ENCODE results near the gene KCNF1.

KCNF1 gene

GRCh38 chr2:10864861-10865636 lies 46.7 kb upstream of the KCNF1 start:
- Histone ChIP-seq H3K9me3 (ENCODE audit: control insufficient read depth, low read length) (no peaks in the 10 kb centered on the region), H3K27ac (no peak overlapping the region), H3K4me1 (no peaks in the 10 kb centered on the region)

GRCh38 chr2:10865841-10866240 lies 45.9 kb upstream of the KCNF1 start:
- Histone ChIP-seq H2AFZ (no peak overlapping the region), H3K27me3 (ENCODE audit: control insufficient read depth, insufficient read depth, low read length) (no peaks in the 10 kb centered on the region), H3K36me3 (ENCODE audit: control insufficient read depth, insufficient read depth, low read length) (no peaks in the 10 kb centered on the region), H3K4me2 (ENCODE audit: low read length) (no peak overlapping the region), H3K4me1 (no peaks in the 10 kb centered on the region), H3K79me2 (no peaks in the 10 kb centered on the region), H3K9ac (no peak overlapping the region), H3K4me3 (ENCODE audit: low read depth, low read length) (no peak overlapping the region), H3K27ac (no peak overlapping the region), H3K9me3 (ENCODE audit: control insufficient read depth, low read length) (no peaks in the 10 kb centered on the region)
- TF ChIP-seq CTCF (IDR thresholded peaks at IDR 0.05): no peak

More at GRCh38 chr2:10864861-10865636, 46.7 kb upstream of the KCNF1 start:
- H3K27me3 ChIP-seq (ENCODE audit: control insufficient read depth, insufficient read depth, low read length): no peaks in the 10 kb centered on the region
- no peak overlapping the region for H3K4me2 ChIP-seq (ENCODE audit: low read length)
- no peak overlapping the region for H3K4me3 ChIP-seq (ENCODE audit: low read depth, low read length)
- TF ChIP-seq CTCF (IDR thresholded peaks at IDR 0.05): no peak
- no peaks in the 10 kb centered on the region for H3K79me2 ChIP-seq
- no peaks in the 10 kb centered on the region for H3K36me3 ChIP-seq (ENCODE audit: control insufficient read depth, insufficient read depth, low read length)
- H2AFZ ChIP-seq: no peak overlapping the region
- no peak overlapping the region for H3K9ac ChIP-seq

- H3K4me1 ChIP-seq: no peaks in the 10 kb centered on the region
- H3K4me3 ChIP-seq (ENCODE audit: low read depth, low read length): no peak overlapping the region
- H3K9me3 ChIP-seq (ENCODE audit: control insufficient read depth, low read length): no peaks in the 10 kb centered on the region
- no peaks in the 10 kb centered on the region for H3K79me2 ChIP-seq
- H2AFZ ChIP-seq: no peak overlapping the region
- no peaks in the 10 kb centered on the region for H3K36me3 ChIP-seq (ENCODE audit: control insufficient read depth, insufficient read depth, low read length)
- no peaks in the 10 kb centered on the region for H3K27me3 ChIP-seq (ENCODE audit: control insufficient read depth, insufficient read depth, low read length)
- H3K9ac ChIP-seq: no peak overlapping the region
- no peak overlapping the region for H3K4me2 ChIP-seq (ENCODE audit: low read length)
- H3K27ac ChIP-seq: no peak overlapping the region
- TF ChIP-seq CTCF (IDR thresholded peaks at IDR 0.05): no peak
Observed at GRCh38 chr2:10867692-10868420, 43.9 kb upstream of the KCNF1 start.

- no peak overlapping the region for H3K9ac ChIP-seq
Observed at GRCh38 chr2:10868465-10869314, 43.0 kb upstream of the KCNF1 start.

More at GRCh38 chr2:10868465-10869314, 43.0 kb upstream of the KCNF1 start:
- Histone ChIP-seq H3K4me2 (ENCODE audit: low read length) (no peak overlapping the region), H2AFZ (no peak overlapping the region), H3K4me1 (no peaks in the 10 kb centered on the region), H3K36me3 (ENCODE audit: control insufficient read depth, insufficient read depth, low read length) (no peaks in the 10 kb centered on the region), H3K4me3 (ENCODE audit: low read depth, low read length) (no peak overlapping the region), H3K27me3 (ENCODE audit: control insufficient read depth, insufficient read depth, low read length) (no peaks in the 10 kb centered on the region), H3K27ac (no peak overlapping the region), H3K9me3 (ENCODE audit: control insufficient read depth, low read length) (no peaks in the 10 kb centered on the region), H3K79me2 (no peaks in the 10 kb centered on the region)
- TF ChIP-seq CTCF (IDR thresholded peaks at IDR 0.05): no peak

Measured in parathyroid adenoma (tissue), 2 donors.